ENCODE results near the gene ALMS1.

- TF ChIP-seq CTCF (IDR thresholded peaks at IDR 0.05; ENCODE audit: low read length): no peak
- TF ChIP-seq EZH2 (optimal IDR thresholded peaks at IDR 0.05; ENCODE audit: low read depth, low read length): no peak
- no peak for TF ChIP-seq EZH2phosphoT487 (IDR thresholded peaks at IDR 0.05; ENCODE audit: low read length)
Measured at GRCh38 chr2:73426176-73426575, 40.5 kb downstream of the ALMS1 start.
